GM12874 (cell line): ENCODE data around the gene ZC3H13.

Source experiments
- TF ChIP-seq, protein P1 (sequence below): IDR thresholded peaks from 2 replicates; pipeline ENCODE4 v1.5.1; 2011; ENCODE audit warnings: low read depth, mild to moderate bottlenecking, control low read depth, low read length, moderate library complexity; ENCODE audit not compliant: insufficient read depth

The ZC3H13 gene

DNA sequence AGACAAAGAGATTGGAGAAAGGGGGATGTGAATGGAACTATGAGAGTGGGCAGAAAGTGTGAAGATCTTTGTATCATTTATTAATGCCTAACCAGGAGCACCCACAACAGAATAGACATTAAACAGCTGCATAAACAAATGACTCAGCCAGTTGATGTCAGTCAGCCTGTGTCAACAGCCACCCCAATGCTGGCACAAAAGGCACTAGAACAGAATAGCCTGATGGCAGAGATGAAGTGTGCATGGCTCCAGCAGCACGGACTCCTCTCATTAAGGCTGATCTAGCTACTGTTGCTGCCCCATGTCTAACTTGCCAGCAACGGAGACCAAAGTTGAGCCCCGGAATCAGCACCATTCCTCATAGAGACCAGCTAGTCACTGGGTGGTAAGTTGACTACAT is 44.5 kb upstream of the ZC3H13 start:
- TF ChIP-seq, protein P1, sequence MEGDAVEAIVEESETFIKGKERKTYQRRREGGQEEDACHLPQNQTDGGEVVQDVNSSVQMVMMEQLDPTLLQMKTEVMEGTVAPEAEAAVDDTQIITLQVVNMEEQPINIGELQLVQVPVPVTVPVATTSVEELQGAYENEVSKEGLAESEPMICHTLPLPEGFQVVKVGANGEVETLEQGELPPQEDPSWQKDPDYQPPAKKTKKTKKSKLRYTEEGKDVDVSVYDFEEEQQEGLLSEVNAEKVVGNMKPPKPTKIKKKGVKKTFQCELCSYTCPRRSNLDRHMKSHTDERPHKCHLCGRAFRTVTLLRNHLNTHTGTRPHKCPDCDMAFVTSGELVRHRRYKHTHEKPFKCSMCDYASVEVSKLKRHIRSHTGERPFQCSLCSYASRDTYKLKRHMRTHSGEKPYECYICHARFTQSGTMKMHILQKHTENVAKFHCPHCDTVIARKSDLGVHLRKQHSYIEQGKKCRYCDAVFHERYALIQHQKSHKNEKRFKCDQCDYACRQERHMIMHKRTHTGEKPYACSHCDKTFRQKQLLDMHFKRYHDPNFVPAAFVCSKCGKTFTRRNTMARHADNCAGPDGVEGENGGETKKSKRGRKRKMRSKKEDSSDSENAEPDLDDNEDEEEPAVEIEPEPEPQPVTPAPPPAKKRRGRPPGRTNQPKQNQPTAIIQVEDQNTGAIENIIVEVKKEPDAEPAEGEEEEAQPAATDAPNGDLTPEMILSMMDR: no peak

DNA sequence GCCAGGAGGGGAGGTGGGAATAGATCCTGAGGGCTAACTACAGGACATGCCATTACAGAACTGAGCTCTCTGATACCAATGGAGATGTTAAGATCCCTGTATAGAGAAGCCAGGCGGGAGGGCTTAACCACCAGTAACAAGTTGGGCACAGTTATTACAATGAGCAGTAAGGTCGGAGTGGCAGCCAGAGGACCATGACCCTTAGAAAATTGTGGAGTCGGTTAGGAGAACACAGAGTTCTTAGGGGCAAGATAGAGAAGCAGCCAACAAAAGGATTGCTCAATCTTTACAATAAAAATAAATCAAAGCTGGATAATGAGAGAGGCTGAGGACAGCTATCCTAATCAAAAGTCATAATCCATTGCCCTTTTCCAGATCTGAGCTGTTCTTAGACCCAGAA is 41.9 kb upstream of the ZC3H13 start:
- TF ChIP-seq, protein P1: no peak

DNA sequence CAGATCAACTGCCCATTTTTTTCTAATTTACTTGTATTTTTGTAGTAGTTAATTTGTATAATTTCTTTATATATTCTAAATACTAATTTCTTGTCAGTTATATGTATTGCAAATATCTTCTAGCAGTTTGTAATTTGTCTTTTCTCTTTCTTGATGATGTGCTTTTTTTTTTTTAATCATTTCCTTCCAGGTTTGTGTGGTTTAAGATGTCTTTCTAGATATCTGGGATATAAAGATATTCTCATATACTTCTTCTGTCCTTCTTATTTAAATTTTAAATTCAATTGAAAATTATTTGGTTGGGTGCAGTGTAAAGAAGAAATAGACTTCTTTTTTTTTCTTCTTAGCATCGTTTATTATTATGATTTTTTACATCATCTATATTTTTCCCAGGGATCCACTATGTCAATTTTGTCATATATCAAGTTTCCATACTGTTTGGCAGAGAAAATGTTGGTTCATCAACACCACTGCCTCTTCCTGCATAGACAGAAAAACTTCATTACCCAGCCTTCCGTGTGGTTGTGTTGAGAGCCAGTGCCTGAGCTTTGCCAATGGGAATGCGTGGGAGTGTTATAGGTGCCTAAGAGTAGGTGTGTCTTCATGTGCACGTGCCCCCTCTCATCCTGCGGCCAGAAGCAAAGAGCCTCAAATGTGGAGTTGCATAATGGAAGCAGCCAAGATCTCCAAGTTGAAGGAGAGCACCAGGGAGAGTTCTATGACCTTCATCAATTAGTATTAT is 36.4 kb upstream of the ZC3H13 start:
- TF ChIP-seq, protein P1: no peak

DNA sequence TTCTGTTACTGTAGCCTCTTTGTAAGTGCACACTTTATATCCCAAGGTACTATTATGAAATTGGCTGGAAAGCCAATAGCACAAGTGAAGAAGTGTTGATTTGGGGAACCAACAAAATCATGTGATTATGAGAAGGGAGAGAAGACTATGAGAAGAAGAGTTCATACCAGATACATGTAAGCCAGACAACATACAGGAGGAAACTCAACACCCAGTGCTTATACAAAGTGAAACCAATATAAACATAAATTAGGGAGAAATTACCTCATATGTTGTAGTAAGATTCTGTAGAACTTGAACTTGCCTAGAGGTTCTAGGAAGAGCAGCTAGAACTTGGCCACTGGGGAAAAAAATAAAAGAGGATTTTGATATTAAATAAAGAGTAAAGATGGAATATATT is 34.9 kb upstream of the ZC3H13 start:
- TF ChIP-seq, protein P1: no peak

DNA sequence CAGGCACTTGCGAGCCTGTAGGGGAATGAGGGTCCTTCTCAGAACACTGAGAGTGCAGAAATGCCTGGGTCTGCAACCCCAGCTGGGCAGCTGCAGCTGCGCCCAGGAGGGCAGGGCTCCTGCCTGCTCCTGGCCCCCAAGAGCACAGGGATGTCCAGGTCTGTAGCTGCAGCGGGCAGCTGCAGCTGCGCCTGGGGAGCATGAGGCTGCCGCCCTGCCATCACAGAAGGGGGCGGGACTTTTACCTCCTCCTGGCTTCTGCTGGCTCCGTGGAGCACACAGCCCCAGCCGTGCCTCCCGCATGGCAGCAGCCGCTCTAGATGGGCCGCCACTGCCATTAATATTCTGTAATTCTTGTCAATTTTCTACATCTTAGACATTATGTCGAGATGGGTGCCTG is 34.4 kb upstream of the ZC3H13 start:
- TF ChIP-seq, protein P1: no peak

DNA sequence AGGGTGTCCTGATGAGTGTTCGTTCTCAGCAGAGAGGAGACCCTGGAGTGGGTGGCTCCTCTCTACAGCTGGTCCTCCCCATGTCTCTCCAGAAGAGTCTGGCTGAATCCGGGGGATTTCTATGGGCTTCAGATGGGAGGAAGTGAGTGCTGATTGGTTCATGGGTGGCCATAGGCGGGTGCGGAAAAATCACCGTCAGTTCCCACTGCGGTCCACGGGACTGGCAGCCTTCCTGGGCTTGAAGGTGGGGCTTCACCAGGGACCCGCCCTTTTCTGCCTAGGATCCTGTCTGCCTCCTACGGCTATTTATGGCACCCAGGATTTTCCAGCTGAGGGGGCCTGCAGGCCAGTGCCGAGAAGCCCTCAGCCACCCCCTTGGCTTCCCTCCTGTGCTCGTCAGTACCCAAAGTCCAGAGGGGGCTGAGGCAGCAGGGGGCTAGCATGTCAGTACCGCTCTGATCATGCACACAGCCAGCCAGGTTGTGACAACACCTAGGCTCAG is 33.9 kb upstream of the ZC3H13 start:
- TF ChIP-seq, protein P1: no peak

DNA sequence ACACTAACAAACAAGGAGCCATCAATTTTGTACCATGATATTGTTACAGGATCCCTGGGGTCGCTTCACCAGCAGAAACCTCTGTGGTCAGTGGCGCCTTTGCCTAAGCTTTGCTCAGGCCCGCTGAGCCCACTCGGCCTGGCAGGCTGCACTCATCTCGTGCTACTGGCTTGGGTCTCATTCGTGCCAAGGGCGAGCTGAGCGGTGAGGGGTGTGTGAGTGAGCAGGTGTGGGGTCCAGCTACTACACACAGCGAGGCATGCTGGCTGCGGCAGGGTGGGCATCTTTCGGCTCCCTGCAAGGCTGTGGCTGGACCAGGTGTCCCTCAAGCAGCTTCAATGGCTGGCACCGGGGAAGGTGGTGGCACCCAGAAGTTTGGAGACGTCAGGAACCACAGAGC is 33.2 kb upstream of the ZC3H13 start:
- TF ChIP-seq, protein P1: no peak
